ENCODE measurements around the gene APOD. TPM values are rescaled to one million over a fixed set of nuclear protein-coding genes. Genes with fewer than 3 reads are reported as not detected.

Gene APOD
- total and polyA plus RNA-seq, 9 of the 15 experiments (the other 6 are each of a cell fraction or from before 2014, with no cell fraction given) = 0.18 to 0.50 (median 0.35) TPM; not detected in 1

GRCh38 chr3:195565716-195566115 lies 18.0 kb downstream of the APOD start (continued):
- TF ChIP-seq USF1 (CRISPR knock-in tag; IDR thresholded peaks at IDR 0.05) (peak; percentile 36; the same call in 1 of the 2 replicates), EZH2 (IDR thresholded peaks at IDR 0.05; ENCODE audit: borderline replicate concordance, low read depth, low read length) (no peak), MGA (IDR thresholded peaks at IDR 0.05) (peak; percentile 46; the same call in 1 of the 2 replicates), MYNN (IDR thresholded peaks at IDR 0.05) (no peak), MYNN (CRISPR knock-in tag; IDR thresholded peaks at IDR 0.05) (no peak), E2F6 (IDR thresholded peaks at IDR 0.05; ENCODE audit: borderline replicate concordance in 1 of 2, extremely low read depth in 1 of 2, insufficient read depth in 1 of 2, insufficient read length in 1 of 2, low read depth in 1 of 2, low read length in 1 of 2, poor library complexity in 1 of 2, severe bottlenecking in 1 of 2) (peak in 1 of 2 experiments; percentile 40), BACH1 (tag; IDR thresholded peaks at IDR 0.05) (no peak), CREM (IDR thresholded peaks at IDR 0.05; ENCODE audit: low read depth) (0 out of 2 replicates have a peak, but pooled peaks have one; percentile 19), TOE1 (IDR thresholded peaks at IDR 0.05; ENCODE audit: borderline replicate concordance) (no peak), TOE1 (CRISPR knock-in tag; IDR thresholded peaks at IDR 0.05; ENCODE audit: borderline replicate concordance, low read depth) (no peak), PHF21A (IDR thresholded peaks at IDR 0.05; ENCODE audit: borderline replicate concordance, low read depth) (no peak), MEIS2 (IDR thresholded peaks at IDR 0.05; ENCODE audit: partially characterized antibody) (peak; percentile 96), ZNF384 (IDR thresholded peaks at IDR 0.05; ENCODE audit: low read depth, low read length) (no peak), NFE2 (IDR thresholded peaks at IDR 0.05; ENCODE audit: low read depth) (no peak), HNRNPK (IDR thresholded peaks at IDR 0.05; ENCODE audit: low read depth, low read length, poor library complexity, severe bottlenecking) (no peak), L3MBTL2 (IDR thresholded peaks at IDR 0.05) (peak; percentile 82)
